Inflammatory macrophage (primary cell): ENCODE results near the gene ANKRD36C.
"Not testable (repeated sequence)": the region's sequence is repeated elsewhere in the genome, so short reads cannot be mapped to it uniquely, and the experiment has no call there.

Source experiments
- DNase-seq, 2 donors: peaks; one replicate each; pipeline ENCODE4 v3.0.0-alpha.2; 2020 to 2022

ANKRD36C gene

GRCh38 chr2:95796249-95797099, 195.2 kb downstream of the ANKRD36C start:
- DNase-seq = not testable (repeated sequence)

GRCh38 chr2:95793970-95794369, 197.7 kb downstream of the ANKRD36C start:
- not testable (repeated sequence) for DNase-seq

- not testable (repeated sequence) for DNase-seq
Observed at GRCh38 chr2:95790180-95790579, 201.4 kb downstream of the ANKRD36C start.

- not testable (repeated sequence) for DNase-seq
Observed at GRCh38 chr2:95789385-95789784, 202.2 kb downstream of the ANKRD36C start.

GRCh38 chr2:95788642-95789041, 203.0 kb downstream of the ANKRD36C start:
- DNase-seq = not testable (repeated sequence)
